Fibroblast of skin of back (primary cell): ENCODE results near the gene TGFA.

ENCODE experiments used
- DNase-seq: peaks from one replicate; pipeline ENCODE4 v3.0.0-alpha.2; 2013

Gene TGFA

DNA sequence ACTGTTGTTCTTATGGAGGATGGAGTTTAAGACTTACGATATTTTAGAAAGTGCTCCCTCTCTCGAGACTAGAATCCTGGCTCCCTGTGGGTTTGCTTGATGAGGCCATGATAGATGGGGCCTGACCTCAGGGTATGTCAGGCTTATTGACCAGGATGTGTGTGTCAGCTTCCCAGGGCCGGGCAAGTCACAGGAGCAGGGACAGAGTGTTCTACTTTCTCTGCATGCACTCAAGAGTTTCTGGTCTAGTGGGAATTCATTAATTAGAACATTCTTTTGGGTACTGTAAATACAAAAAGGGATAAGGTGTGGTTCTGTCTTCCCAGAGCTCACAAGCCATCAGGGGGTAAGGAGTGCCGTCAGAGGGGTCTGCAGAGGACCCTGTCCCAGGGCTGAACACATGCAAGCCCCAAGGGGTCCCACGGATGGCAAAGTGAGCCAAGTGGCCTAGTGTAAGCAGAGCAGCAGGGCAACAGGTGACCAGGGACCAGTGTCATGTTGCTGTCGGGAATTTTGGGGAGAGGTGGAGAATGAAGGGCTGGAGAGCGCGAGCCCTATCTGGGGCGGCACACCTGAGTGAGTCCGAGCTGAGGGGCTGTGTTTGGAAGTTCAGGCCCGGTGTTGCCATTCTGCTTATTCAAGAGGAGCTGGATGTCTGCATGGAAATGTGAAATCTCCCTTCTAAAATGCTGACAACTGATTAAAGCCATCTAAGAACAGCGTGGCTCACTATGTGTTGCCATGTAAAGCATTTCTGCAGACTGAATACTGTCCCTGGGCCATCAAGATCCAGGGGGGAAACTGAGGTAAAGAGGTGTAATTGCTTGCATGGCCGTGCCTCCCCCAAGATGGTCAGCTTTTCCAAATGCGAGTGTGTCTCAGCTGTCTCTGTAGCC, 91.4 kb downstream of the TGFA start:
- DNase-seq = no peak

DNA sequence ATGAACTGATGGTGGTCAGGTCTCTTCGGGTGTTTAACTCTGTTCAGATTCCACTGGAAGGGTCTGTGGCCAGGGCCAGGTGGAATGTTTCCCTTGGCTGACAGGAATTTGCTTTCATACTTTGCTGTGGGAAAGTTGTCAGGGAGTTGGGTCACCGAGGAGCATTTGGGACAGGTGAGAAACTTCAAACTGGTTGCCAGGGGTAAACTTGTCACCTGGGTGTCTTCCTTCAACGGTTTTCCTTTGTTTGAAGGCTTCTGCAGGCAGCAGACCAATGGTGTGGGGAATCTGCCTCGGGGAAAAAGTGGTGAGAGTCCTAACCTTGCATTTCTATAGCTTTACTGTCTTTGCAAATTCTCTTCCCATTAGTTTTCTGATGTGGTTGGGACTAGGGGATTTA, 92.2 kb downstream of the TGFA start:
- DNase-seq = no peak

DNA sequence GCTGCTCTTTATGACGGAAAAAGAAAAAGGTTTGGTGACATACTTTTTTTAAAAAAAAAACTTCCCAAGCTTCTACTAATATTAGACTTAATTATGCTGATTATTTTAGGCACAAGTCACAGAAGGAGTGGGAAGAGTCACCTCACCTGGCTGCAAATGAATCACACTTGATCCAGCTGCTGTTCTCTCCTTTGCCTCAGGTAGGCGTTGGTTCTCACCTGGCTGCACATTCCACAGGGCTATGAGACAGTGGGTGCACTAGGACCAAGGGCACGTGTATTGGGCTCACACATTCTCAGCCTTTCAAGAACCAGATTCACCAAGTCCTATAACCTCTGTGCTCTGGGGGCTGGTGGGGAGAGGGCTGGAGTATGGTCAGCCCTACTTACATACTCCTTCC, 93.3 kb downstream of the TGFA start:
- no peak for DNase-seq

DNA sequence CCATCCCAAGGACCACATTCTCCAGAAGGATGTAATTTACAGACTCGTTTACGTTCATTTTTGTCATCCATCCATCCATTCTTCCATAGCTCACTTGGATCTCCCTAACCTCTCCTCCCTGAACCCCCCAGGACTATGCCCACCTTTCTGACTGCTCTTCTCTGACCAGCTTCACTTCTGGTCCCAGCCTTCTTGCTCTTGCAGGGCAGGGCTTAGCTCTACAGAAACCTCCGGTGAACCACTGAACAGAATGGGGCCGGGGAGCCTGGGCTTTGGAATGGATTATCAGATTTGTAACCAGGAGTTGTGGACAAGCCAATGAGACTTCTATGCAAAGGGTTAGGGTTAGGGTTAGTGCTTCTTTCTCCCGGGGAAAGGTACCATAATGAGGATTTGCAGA, 95.0 kb downstream of the TGFA start:
- no peak for DNase-seq

DNA sequence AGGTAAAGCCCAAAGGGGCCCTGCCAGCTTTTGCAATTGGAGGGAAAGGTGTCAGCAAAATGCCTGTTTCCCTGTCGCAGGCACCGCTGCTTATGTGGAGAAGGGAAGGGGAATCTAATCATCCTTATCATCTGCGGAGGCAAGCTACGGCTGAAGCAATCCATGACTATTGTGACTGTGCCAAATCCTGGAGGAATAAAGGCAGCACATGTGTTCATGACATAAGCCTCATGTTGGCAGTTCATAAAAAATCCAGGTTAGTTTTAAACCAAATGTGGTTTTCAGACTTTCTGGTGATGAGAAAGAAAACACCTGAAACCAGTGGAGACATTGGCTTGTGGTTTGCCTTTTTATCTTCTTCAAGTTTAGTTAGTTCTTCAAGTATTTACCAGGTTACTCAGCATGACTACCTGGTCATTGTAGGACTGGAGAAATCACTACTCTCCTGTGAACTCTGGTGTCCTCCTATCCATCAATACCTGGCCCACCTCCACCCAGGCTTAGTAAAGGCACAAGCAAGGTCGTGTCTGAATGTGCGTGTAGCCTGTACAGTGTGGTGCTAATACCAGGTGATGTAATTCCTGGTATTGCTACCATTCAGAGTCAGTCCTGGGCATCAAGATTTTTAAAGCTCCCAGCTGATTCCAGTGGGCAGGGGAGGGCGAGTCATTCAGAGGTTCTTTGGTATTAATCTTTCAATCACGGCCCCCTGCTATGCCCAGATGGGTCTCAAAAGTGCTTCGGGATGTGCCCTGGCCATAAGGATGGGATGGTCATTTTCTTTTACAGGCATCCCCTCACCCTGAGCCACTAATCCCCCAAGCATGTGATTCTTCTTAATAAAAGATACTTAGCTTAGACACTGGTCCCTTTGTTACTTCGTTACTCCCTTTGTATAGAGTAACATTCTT, 96.8 kb downstream of the TGFA start:
- no peak for DNase-seq

DNA sequence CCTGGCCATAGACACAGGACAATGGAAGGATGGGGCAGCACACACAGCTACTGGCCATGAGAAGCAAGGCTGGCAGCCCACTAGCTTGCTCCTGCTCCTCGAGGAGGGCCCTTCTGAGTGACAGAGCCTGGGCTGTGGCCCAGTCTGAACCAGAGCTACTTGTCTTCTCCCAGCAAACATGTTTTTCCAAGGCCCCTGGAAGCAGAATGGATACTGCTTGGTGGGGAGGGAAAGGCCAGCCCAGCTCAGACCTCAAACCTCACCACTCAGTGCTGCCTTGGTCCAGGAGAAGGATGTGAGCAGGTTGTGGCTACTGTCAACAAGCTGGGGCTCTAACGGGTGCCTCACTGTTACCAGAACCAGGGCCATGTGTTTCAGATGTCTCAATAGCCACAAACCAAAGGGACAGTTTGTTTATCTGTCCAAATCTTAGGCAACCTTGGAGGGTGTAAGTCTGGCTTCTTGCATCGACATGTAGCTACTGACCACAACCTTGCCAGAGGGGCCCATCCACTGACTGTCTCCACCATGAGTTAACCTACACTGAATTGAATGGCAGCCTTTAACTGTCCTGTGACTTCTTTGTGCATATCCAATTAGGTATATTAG, 98.6 kb downstream of the TGFA start:
- DNase-seq = no peak

DNA sequence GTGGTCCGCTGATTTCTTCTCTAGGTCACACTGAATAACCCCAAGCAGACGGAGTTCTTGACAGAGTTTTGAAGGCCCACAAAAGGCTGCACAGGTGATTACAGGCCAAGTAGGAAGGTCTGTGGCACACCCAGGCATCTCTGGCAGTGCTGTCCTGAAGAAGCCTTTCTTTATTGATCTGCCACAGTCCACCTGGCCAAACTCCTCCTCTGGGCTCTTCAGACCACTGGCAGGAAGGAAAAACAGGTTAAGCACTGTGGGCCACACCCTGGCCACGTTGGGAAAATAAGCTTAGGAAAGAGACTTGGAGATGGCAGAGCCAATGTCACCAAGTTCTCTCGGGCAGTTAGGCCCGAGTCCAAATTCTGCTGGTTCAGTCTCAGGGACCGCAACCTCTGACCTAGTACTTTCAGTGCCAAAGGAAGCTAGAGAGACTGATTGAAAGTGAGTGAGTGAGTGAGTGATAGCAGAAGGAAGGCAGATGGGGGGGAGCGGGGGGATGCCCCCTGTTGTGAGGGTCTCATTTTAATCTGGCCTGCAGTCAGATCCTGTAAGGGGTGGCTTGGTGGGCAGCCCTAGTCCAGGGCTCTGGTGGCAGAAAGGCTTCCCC, 102.9 kb downstream of the TGFA start:
- DNase-seq = no peak

DNA sequence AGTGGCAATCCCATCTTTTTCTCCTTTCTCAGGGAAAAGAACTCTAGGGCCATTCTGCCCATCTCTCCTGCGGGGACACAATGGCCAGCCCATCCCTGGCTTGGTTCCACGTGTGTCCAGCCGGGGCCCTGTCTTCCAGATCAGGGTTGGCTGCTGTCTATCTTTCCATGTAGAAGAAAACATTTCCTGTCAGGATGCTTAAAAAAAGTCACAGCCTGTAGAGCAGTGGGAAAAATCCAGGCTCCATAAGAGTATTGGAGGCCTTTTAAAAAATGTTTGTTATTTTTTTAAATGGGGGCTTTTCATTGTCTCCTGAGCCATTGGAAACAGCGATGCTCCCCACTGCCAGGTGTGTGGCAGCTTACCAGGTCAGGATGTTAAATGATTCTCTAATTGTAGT, 105.6 kb downstream of the TGFA start:
- no peak for DNase-seq

DNA sequence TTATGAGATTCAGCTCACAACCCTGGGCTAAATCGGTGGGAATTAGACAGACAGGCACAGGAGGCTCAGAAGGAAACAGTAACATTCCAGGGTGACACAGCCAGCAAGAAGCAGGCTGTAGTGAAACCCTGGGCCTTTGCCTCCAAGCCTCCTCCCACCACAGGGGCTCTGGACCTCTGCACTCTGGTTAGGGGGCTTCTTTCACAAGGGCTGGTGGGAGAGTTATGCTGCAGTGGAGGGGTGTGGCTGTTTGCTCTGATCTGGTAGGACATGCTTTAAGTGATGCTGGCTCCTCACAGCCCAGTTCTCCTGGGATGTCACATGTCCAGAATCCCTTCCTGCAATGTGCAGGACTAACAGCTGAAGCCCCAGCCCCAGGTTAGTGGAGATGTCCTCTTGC, 109.9 kb downstream of the TGFA start:
- no peak for DNase-seq

DNA sequence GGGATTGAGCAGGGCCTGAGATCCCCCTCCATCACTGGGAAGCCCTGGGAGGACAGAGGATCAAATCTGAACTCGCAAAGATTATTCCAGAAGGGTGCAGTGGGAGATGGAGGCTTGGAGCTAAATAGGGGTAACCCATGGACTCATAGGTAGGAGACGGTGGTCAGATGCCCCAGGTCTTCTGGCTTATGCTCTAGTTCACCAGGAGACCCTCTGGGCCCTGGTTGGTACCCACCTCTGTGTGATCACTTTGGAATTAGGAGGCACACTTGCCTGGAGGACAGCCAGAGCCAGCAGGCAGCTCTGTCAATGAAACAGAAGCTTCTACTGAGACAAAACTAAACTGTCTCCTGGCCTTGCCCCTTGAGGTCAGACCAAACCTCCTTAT, 110.6 kb downstream of the TGFA start:
- DNase-seq = no peak

DNA sequence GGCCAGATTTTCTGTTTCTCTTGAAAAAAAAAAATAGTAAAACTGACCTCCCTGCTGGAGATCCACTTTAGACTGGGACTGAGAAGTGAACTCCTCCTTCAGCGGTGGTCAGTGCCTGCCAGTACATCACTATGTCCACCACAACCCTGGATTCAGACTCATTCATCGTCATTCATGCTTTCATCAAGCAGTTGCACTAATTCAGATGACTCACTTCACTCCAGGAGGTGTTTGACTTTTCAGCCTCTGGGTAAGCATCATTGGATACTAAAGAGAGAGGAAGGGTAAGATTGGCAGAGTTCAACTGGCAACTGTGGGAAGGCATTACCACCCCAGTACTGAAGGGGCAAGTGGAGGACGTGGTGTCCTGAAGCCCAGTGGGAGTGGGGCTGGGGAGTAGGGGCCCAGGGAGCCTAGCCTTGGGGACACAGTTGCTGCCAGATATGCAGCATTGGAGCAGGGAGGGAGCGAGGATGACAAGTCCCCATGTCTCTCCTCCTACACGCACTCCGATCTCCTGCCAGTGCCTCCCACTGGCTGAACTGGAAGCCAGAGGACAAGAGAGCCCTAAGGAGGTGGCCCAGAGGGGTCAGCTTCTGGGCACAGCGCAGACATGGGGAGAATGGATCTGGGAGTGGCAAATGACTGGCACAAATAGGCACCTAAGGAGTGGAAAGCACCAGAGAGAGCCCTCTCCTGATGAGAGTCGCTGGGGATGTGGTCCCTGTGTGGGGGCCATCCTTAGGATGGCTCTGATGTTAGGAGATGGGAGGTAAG, 111.1 kb downstream of the TGFA start:
- DNase-seq = no peak

DNA sequence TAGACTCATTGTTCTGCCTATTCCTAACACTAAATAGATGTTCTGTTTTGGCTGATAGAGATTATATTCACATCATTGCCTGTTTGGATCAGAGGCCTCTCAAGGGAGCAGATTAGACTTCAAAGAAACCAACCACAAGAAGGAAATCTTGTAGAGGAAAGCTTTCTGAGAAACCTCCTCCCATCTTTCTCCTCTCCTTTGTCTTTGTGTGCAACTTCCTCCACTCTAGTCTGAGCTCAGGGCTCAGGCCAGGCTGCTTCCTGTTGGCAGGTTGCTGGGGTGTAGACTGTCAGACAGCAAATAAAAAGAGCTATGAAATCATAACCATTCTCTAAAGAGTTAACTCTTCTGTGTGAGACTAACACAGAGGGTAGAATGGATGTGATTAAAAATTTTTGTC, 113.0 kb downstream of the TGFA start:
- no peak for DNase-seq

DNA sequence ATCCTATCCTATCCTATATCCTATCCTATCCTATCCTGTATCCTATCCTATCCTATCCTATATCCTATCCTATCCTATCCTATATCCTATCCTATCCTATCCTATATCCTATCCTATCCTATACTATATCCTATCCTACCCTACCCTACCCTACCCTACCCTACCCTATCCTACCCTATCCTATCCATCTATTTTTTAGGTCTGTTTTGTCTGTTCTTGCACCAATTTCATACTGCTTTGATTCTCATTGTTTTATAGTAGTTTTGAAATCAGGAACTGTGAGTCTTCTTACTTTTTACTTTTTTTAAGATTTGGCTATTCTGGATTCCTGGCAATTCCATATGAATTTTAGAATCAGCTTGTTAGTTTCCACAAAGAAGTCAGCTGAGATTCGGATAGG, 118.5 kb downstream of the TGFA start:
- DNase-seq = no peak

DNA sequence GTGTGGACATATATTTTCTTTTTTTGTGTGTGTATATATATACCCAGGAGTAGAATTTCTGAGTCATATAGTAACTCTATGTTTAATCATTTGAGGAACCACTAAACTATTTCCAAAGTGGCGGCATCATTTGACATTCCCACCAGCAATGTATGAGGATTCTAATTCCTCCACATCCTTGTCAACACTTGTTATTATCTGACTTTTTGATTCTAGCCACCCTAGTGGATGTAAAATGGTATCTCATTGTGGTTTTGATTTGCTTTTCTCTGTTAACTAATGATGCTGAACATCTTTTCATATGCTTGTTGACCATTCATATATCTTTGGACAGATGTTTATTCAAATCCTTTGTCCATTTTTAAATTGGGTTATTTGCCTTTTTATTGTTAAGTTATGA, 120.3 kb downstream of the TGFA start:
- no peak for DNase-seq

DNA sequence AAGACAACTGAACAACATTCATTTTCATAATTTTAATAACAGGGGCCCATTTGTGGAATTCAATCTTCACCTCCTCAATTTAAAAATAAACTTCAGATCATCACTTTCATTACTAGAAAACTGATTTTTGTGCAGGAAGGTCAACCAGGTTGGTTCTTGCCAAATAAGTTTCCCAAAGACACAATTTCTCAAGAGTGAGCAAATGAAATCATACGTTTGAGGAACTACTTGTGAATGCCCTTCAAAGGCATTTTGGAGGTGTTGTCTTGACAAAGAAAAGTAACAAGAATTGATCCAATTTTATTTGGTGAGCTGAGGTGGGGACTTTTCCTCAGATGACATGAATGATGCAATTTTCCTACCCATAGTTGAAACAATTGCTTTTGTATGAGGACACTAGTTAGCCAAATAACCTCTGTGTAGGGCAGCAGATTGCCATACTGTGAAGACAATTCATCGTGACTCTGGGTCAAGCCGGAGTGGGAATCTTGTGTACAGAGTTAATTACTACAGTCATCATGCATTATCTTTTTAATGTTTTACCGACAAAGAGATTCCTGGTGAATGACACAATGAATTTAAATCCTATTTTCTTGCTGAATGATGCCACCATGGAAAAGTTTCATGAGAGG, 121.8 kb downstream of the TGFA start:
- DNase-seq = no peak

DNA sequence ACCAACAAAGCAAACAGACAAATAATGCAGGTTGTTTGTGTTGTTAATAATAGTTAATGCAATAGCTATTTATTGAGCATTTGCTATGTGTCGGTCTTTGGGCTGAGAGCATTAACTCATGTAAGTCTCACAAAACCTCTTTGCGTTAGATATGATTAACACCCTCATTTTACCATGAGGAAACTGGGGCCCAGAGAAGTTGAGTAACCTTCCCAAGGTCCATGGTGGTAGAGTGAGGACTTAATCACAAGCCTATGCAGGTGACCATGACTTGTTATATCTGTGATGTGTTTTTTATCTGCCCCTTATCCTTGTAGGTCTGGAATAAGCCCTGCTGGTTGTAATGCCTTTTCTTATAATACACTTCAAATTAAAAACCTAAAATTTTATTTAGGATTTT, 127.3 kb downstream of the TGFA start:
- no peak for DNase-seq

DNA sequence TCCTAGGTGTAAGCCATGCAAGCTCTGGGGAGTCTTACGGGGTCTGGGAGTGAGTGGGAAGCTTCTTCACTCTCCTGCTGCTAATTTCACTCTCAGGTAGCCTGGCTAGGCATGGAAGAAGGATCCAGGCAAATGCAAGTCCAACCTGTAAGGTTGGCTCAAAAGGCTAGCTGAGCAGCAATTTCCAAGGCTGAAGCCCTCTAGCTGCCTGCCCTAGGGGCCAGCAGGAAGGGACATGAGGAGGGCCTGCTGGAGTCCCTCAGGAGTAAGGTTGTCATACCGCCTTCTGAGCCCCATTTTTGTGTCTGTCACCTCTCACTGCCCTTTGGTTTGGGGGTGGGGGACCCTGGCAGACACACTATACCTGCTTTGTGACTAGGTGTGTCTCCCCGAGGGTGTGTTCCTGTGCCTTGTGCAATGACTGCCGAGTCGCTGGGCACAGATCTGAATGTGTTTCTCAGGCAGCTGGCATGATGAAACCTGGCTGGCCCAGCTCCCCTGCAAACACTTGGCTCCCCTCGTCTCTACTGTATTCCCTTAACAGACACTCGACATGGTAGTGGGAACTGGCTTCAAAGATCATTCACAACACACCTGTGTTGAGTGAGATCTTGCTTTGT, 127.8 kb downstream of the TGFA start:
- DNase-seq = no peak

DNA sequence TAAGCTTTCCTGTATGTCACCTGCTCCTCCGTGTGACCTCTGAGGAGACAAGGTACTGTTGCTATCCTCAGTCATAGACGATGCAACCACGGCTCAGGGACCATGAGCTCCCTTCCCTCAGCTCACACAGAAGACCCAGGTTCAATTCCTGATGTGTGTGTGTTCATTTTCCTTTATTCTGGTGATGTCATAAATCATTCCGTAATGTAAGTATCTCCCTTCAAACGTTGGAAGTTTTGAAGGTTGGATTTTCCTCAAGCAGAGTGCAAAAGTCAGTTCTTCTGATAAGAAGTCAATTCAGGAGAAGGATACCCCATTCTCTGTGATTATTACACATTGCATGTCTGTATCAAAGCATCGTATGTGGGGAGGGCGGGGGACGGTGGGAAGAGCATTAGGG, 132.9 kb downstream of the TGFA start:
- DNase-seq = no peak

DNA sequence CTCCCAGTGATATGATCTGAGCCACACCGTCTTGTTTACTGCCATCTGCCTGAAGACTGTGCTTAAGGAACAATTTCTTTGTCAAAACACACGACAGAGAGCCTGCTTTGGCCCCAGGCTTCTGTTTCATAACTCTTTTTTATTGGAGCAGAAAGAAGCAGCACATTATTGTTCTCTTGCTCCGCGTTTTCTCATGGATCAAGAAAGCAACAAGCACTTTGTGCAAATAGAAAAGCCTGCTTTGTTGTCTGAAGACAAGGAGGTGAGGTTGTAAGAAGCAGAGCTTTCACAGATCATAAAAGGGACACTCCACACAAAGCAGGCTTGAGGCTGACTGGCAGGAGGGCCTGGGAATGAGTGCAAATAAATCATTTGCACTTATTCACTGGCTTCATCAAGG, 133.5 kb downstream of the TGFA start:
- no peak for DNase-seq

DNA sequence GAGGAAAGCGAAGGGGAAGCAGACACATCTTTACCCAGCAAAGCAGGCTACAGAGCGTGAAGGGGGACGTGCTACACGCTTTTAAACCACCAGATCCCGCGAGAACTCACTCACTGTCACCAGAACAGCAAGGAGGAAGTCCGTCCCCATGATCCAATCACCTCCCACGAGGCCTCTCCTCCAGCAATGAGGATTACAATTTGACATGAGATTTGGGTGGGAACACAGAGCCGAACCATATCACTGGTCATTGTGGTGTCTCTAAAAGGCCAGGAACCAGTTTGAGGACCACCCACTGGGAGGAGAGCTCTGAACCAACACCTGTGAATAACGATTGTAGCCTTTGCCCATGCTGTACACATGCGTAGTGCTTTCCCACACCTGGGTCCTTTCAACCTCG, 135.1 kb downstream of the TGFA start:
- DNase-seq = no peak

DNA sequence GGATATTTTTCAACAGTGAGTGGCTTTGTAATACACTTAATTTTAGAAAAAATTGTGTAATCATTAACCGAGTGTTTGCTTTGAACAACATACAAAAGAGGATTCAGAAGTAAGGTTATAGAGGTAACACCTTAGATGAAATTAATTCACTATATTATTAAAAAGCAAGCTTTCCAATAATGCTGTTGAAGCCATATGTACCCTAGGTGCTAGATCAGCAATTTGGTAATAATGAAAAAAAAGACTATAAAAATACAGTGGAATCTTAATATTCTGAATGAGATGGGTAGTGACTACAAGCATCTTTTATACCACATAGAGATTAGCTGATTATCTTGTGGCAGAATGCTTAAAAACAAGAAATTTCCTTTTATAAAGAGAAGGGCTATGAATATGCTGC, 136.6 kb downstream of the TGFA start:
- no peak for DNase-seq
